ENCODE data around the gene GTF3C2. TPM values are rescaled to one million over a fixed set of nuclear protein-coding genes. Genes with fewer than 3 reads are reported as not detected.
A peak's percentile ranks its signal among the peaks of the same experiment; 100 is the strongest.

Gene GTF3C2
- total RNA-seq, 6 donors from 2014 or later = 43.9 to 104 (median 48.9) TPM

GRCh38 chr2:27390822-27391679, 34.5 kb upstream of the GTF3C2 start:
- ATAC-seq (ENCODE audit: low FRiP score in 2 of 2) (no peak), DNase-seq (no peak)
- Histone ChIP-seq H3K27me3 (no peaks in the 10 kb centered on the region), H3K36me3 (peaks cover 0 to 12% (median 3%) of the 10 kb centered on the region in 4 donors), H3K9me3 (no peaks in the 10 kb centered on the region), H3K4me3 (no peak overlapping the region), H3K4me1 (no peaks in the 10 kb centered on the region), H3K27ac (no peak overlapping the region)
- 93 to 95% methylated on average over 8 to 9 of the region's 9 CpGs for WGBS, 2 donors
- TF ChIP-seq POLR2A (IDR thresholded peaks at IDR 0.05) (no peak), POLR2AphosphoS5 (IDR thresholded peaks at IDR 0.05) (no peak), EP300 (IDR thresholded peaks at IDR 0.05) (no peak), CTCF (IDR thresholded peaks at IDR 0.05) (no peak)

- Histone ChIP-seq H3K36me3 (peaks cover 19 to 74% (median 47%) of the 10 kb centered on the region in 4 donors), H3K4me1 (peaks cover 15 to 38% (median 22%) of the 10 kb centered on the region in 4 donors), H3K4me3 (no peak overlapping the region), H3K27me3 (no peaks in the 10 kb centered on the region), H3K9me3 (no peaks in the 10 kb centered on the region), H3K27ac (peak overlapping the region in 3 of 4 donors; percentile 84 to 95 (median 86))
- DNase-seq (no peak), ATAC-seq (ENCODE audit: low FRiP score in 2 of 2) (no peak)
- 90 to 95% methylated on average over 10 of the region's 10 CpGs for WGBS, 2 donors
- no peak for TF ChIP-seq POLR2A (IDR thresholded peaks at IDR 0.05)
- no peak for TF ChIP-seq CTCF (IDR thresholded peaks at IDR 0.05)
- no peak for TF ChIP-seq POLR2AphosphoS5 (IDR thresholded peaks at IDR 0.05)
- TF ChIP-seq EP300 (IDR thresholded peaks at IDR 0.05) = no peak
These were observed 25.1 kb upstream of the GTF3C2 start for GRCh38 chr2:27381577-27382181.

- H3K4me1 ChIP-seq = peaks cover 15 to 38% (median 22%) of the 10 kb centered on the region in 4 donors
- DNase-seq = peak; percentile 97 to 98
- no peaks in the 10 kb centered on the region for H3K9me3 ChIP-seq
- peak; percentile 95 to 97 for ATAC-seq (ENCODE audit: low FRiP score in 2 of 2)
- peak within 1 kb of the TSS; percentile 63 to 92 (median 84) for H3K4me3 ChIP-seq
- TF ChIP-seq POLR2AphosphoS5 (IDR thresholded peaks at IDR 0.05) (peak; percentile 83 to 97), POLR2A (IDR thresholded peaks at IDR 0.05) (peak in 2 of 4 donors; percentile 46 to 73), EP300 (IDR thresholded peaks at IDR 0.05) (peak in 1 of 4 donors; percentile 65), CTCF (IDR thresholded peaks at IDR 0.05) (no peak)
- no peaks in the 10 kb centered on the region for H3K27me3 ChIP-seq
- H3K36me3 ChIP-seq = peaks cover 26 to 77% (median 55%) of the 10 kb centered on the region in 4 donors
- WGBS, 2 donors = 20 to 55% methylated on average over 25 to 50 of the region's 67 CpGs
- peak within 1 kb of the TSS; percentile 84 to 95 (median 90) for H3K27ac ChIP-seq
These were observed 24.3 kb upstream of the GTF3C2 start, which contains the start of gene ZNF513 for GRCh38 chr2:27380626-27381545. Gene ZNF513, minus strand, starts transcription at chr2:27380734. Its CDS starts 208 bp downstream, at chr2:27380526.

GRCh38 chr2:27379836-27380625, 23.5 kb upstream of the GTF3C2 start:
- H3K4me3 ChIP-seq = peak overlapping the region; percentile 63 to 92 (median 84)
- WGBS, 2 donors = 1 to 2% methylated on average over 15 to 18 of the region's 35 CpGs
- H3K27ac ChIP-seq = peak overlapping the region; percentile 84 to 95 (median 90)
- peak; percentile 2 to 76 for ATAC-seq (ENCODE audit: low FRiP score in 2 of 2)
- peaks cover 34 to 77% (median 56%) of the 10 kb centered on the region in 4 donors for H3K36me3 ChIP-seq
- no peak for TF ChIP-seq POLR2AphosphoS5 (IDR thresholded peaks at IDR 0.05)
- no peak for TF ChIP-seq CTCF (IDR thresholded peaks at IDR 0.05)
- no peak for TF ChIP-seq POLR2A (IDR thresholded peaks at IDR 0.05)
- TF ChIP-seq EP300 (IDR thresholded peaks at IDR 0.05) = no peak
- H3K9me3 ChIP-seq = no peaks in the 10 kb centered on the region
- H3K4me1 ChIP-seq = peaks cover 15 to 38% (median 22%) of the 10 kb centered on the region in 4 donors
- no peaks in the 10 kb centered on the region for H3K27me3 ChIP-seq
- DNase-seq = peak; percentile 25 to 68
